Mucosa of descending colon (tissue), 3 donors: ENCODE results near the gene RFNG. TPM values are rescaled to one million over a fixed set of nuclear protein-coding genes. Genes with fewer than 3 reads are reported as not detected.

Experiments
- ATAC-seq: fragments of 200-7000 bp; cut with Tn5 transposase; one replicate; pipeline ENCODE4 v1.9.1; 2020; ENCODE audit warnings: mild to moderate bottlenecking, moderate library complexity
- DNase-seq, 3 donors: peaks; one replicate each; pipeline ENCODE4 v3.0.0-alpha.2; 2020
- H3K36me3 ChIP-seq: fragments of 200-600 bp; one replicate; pipeline ENCODE4 v1.8.0; 2021; ENCODE audit warnings: low read depth, mild to moderate bottlenecking
- H3K4me1 ChIP-seq: fragments of 200-600 bp; one replicate; pipeline ENCODE4 v1.8.0; 2021; ENCODE audit warnings: low read depth, mild to moderate bottlenecking
- H3K4me3 ChIP-seq: fragments of 200-600 bp; one replicate; pipeline ENCODE4 v1.8.0; 2021; ENCODE audit warnings: mild to moderate bottlenecking
- H3K9me3 ChIP-seq: fragments of 200-600 bp; one replicate; pipeline ENCODE4 v1.8.0; 2021; ENCODE audit warnings: mild to moderate bottlenecking
- CTCF ChIP-seq: fragments of 200-600 bp; IDR thresholded peaks from one replicate; pipeline ENCODE4 v1.8.0; 2022; ENCODE audit warnings: antibody characterized with exemption, mild to moderate bottlenecking
- intact Hi-C, 2 donors: fragments of 100-400 bp; cut with DNase I in 1 of 2; cut with micrococcal nuclease in 1 of 2; formaldehyde crosslinking; loops; one replicate each; pipeline versions ENCODE4 v1.11.0 to v1.11.1; 2022; cut with DNase I, micrococcal nuclease
- total RNA-seq, 3 donors: library from RNA; stranded (reverse); fragmentation: NEBNext Ultra II Directional in 2 of 3; extraction: Animal tissue kit (Norgen Biotek cat#: 25700) in 2 of 3; gene quantifications; one replicate each; pipeline versions ENCODE4 v1.2.1 to v1.2.4, GENCODE V29; 2021 to 2023
- donor health status: DM: no; HTN: no; CAD: no; lungs with moderate emphysema.
- donor health status: DM: no; HTN: no; CAD: no.
- donor health status: DM: no; HTN: yes; CAD: no.

The RFNG gene
- total RNA-seq, 3 donors from 2014 or later = 30.7 to 37.9 (median 30.9) TPM

GRCh38 chr17:82094931-82095776 lies 43.5 kb upstream of the RFNG start:
- Histone ChIP-seq H3K36me3 (peaks cover 9% of the 10 kb centered on the region), H3K4me3 (no peak overlapping the region)

GRCh38 chr17:82092995-82093751 lies 41.6 kb upstream of the RFNG start:
- Histone ChIP-seq H3K4me1 (peaks cover 9% of the 10 kb centered on the region), H3K9me3 (no peaks in the 10 kb centered on the region), H3K36me3 (peaks cover 21% of the 10 kb centered on the region), H3K4me3 (no peak overlapping the region)
- no peak for TF ChIP-seq CTCF
- intact Hi-C loops = no loop called here
- DNase-seq = peak in 2 of 3 donors; percentile 19 to 52
- no peak for ATAC-seq

More at GRCh38 chr17:82094931-82095776, 43.5 kb upstream of the RFNG start:
- DNase-seq (peak in 2 of 3 donors; percentile 31 to 56), ATAC-seq (no peak)
- intact Hi-C loops = no loop called here
- no peak for TF ChIP-seq CTCF
- Histone ChIP-seq H3K9me3 (no peaks in the 10 kb centered on the region), H3K4me1 (peaks cover 21% of the 10 kb centered on the region)

GRCh38 chr17:82092628-82092994 lies 41.0 kb upstream of the RFNG start:
- ATAC-seq (no peak), DNase-seq (peak in 1 of 3 donors; percentile 17)
- Histone ChIP-seq H3K9me3 (no peaks in the 10 kb centered on the region), H3K36me3 (peaks cover 24% of the 10 kb centered on the region), H3K4me1 (peaks cover 9% of the 10 kb centered on the region), H3K4me3 (no peak overlapping the region)
- TF ChIP-seq CTCF = no peak
- intact Hi-C loops = no loop called here

GRCh38 chr17:82092094-82092586 lies 40.5 kb upstream of the RFNG start:
- no peaks in the 10 kb centered on the region for H3K9me3 ChIP-seq
- DNase-seq (peak in 1 of 3 donors; percentile 38), ATAC-seq (no peak)
- intact Hi-C loops = no loop called here
- peaks cover 24% of the 10 kb centered on the region for H3K36me3 ChIP-seq
- TF ChIP-seq CTCF = no peak
- H3K4me3 ChIP-seq = no peak overlapping the region
- peaks cover 9% of the 10 kb centered on the region for H3K4me1 ChIP-seq

GRCh38 chr17:82091264-82092066 lies 39.9 kb upstream of the RFNG start:
- Histone ChIP-seq H3K4me3 (no peak overlapping the region), H3K36me3 (peaks cover 24% of the 10 kb centered on the region), H3K4me1 (peaks cover 3% of the 10 kb centered on the region), H3K9me3 (no peaks in the 10 kb centered on the region)
- intact Hi-C loops = no loop called here
- TF ChIP-seq CTCF = no peak
- DNase-seq (peak in 2 of 3 donors; percentile 25 to 39), ATAC-seq (no peak)
